HepG2 (cell line): ENCODE measurements around the gene PTGR1. TPM values are rescaled to one million over a fixed set of nuclear protein-coding genes. Genes with fewer than 3 reads are reported as not detected.

Source experiments
- AGO1 ChIP-seq: fragments of 200-400 bp; formaldehyde crosslinking; IDR thresholded peaks from 2 replicates; pipeline ENCODE4 v1.6.1; 2017; ENCODE audit warnings: mild to moderate bottlenecking, low read depth, low read length, moderate library complexity; ENCODE audit not compliant: poor library complexity, severe bottlenecking
- ARHGAP35 ChIP-seq: sonication (generic); formaldehyde crosslinking; IDR thresholded peaks from 2 replicates; pipeline ENCODE4 v1.9.0; 2022; ENCODE audit warnings: mild to moderate bottlenecking, inconsistent platforms, moderate library complexity, missing genetic modification reagents, borderline replicate concordance
- ASH2L ChIP-seq: fragments of 300-600, 200-600 bp; sonication (generic); IDR thresholded peaks from 2 replicates; pipeline ENCODE4 v1.7.0; 2017; ENCODE audit warnings: low read depth, mild to moderate bottlenecking, moderate library complexity, mixed read lengths, low read length; ENCODE audit not compliant: insufficient read length
- ATAD3A ChIP-seq: sonication (generic); formaldehyde crosslinking; IDR thresholded peaks from 2 replicates; pipeline ENCODE4 v1.4.0; 2020; ENCODE audit warnings: missing genetic modification reagents
- FOXO4 ChIP-seq: sonication (generic); formaldehyde crosslinking; conservative IDR thresholded peaks from 2 replicates; pipeline ENCODE4 v1.8.1; 2023; ENCODE audit warnings: missing genetic modification reagents
- GATAD2A ChIP-seq: IDR thresholded peaks from 2 replicates; pipeline ENCODE4 v1.6.1; 2016
- NAIF1 ChIP-seq: sonication (generic); formaldehyde crosslinking; IDR thresholded peaks from 2 replicates; pipeline ENCODE4 v1.5.0; 2020; ENCODE audit warnings: mild to moderate bottlenecking, missing genetic modification reagents, borderline replicate concordance
- RBM22 ChIP-seq: fragments of 200-400 bp; formaldehyde crosslinking; optimal IDR thresholded peaks from 2 replicates; pipeline ENCODE3; 2017; ENCODE audit warnings: mild to moderate bottlenecking, low read length, moderate library complexity
- SNAPC4 ChIP-seq: sonication (generic); formaldehyde crosslinking; IDR thresholded peaks from 2 replicates; pipeline ENCODE4 v1.4.0; 2020; ENCODE audit warnings: mild to moderate bottlenecking, missing genetic modification reagents
- ZNF350 ChIP-seq: sonication (generic); formaldehyde crosslinking; IDR thresholded peaks from 2 replicates; pipeline ENCODE4 v1.4.0; 2020; ENCODE audit warnings: mild to moderate bottlenecking, low read depth, missing genetic modification reagents, borderline replicate concordance
- ZNF530 ChIP-seq: sonication (generic); formaldehyde crosslinking; IDR thresholded peaks from 2 replicates; pipeline ENCODE4 v1.5.0; 2020; ENCODE audit warnings: low read depth, mild to moderate bottlenecking, missing genetic modification reagents
- ZNF558 ChIP-seq: sonication (generic); formaldehyde crosslinking; IDR thresholded peaks from 2 replicates; pipeline ENCODE4 v1.9.0; 2022; ENCODE audit warnings: mild to moderate bottlenecking, missing genetic modification reagents, borderline replicate concordance
- ZNF567 ChIP-seq: sonication (generic); formaldehyde crosslinking; IDR thresholded peaks from 2 replicates; pipeline ENCODE4 v1.8.1; 2023; ENCODE audit warnings: mild to moderate bottlenecking, missing genetic modification reagents, borderline replicate concordance
- ZNF574 ChIP-seq: sonication (generic); formaldehyde crosslinking; IDR thresholded peaks from 2 replicates; pipeline ENCODE4 v1.4.0; 2020; ENCODE audit warnings: missing genetic modification reagents
- polyA plus RNA-seq, 8 experiments: library from polyadenylated mRNA; depleted of rRNA in 3 of 8; stranded (reverse) in 7 of 8; unstranded in 1 of 8; fragments of >200 nt; fragmentation: Illumina TruSeq in 4 of 8; extraction: Trizol in 4 of 8; gene quantifications; 2 replicates each; pipeline versions ENCODE4 v1.2.1 to v1.2.3, GENCODE V29; 2011 to 2016; ENCODE audit warnings: low read depth in 4 of 8, missing spikeins in 1 of 8, mixed read lengths in 1 of 8; ENCODE audit not compliant: insufficient read depth in 1 of 8
- total RNA-seq, 5 experiments: library from RNA; depleted of rRNA; stranded (reverse); fragments of >200 nt; fragmentation: Illumina TruSeq; extraction: Trizol; gene quantifications; 2 replicates each; pipeline ENCODE4 v1.2.3, GENCODE V29; 2016; ENCODE audit warnings: low read depth in 1 of 5
- TF ChIP-seq, protein P1 (sequence below): sonication (generic); formaldehyde crosslinking; IDR thresholded peaks from 2 replicates; pipeline ENCODE4 v1.5.0; 2020; ENCODE audit warnings: missing genetic modification reagents
- TF ChIP-seq, protein P2 (sequence below): sonication (generic); formaldehyde crosslinking; IDR thresholded peaks from 2 replicates; pipeline ENCODE4 v1.5.0; 2020; ENCODE audit warnings: missing genetic modification reagents
- TF ChIP-seq, protein P3 (sequence below): IDR thresholded peaks from 2 replicates; pipeline ENCODE4 v1.6.1; 2016; ENCODE audit warnings: low read depth, borderline replicate concordance

The PTGR1 gene
- total and polyA plus RNA-seq, 2 of the 13 experiments (the other 11 are each of a cell fraction or from before 2014, with no cell fraction given): 6.0 to 15.8 TPM

DNA sequence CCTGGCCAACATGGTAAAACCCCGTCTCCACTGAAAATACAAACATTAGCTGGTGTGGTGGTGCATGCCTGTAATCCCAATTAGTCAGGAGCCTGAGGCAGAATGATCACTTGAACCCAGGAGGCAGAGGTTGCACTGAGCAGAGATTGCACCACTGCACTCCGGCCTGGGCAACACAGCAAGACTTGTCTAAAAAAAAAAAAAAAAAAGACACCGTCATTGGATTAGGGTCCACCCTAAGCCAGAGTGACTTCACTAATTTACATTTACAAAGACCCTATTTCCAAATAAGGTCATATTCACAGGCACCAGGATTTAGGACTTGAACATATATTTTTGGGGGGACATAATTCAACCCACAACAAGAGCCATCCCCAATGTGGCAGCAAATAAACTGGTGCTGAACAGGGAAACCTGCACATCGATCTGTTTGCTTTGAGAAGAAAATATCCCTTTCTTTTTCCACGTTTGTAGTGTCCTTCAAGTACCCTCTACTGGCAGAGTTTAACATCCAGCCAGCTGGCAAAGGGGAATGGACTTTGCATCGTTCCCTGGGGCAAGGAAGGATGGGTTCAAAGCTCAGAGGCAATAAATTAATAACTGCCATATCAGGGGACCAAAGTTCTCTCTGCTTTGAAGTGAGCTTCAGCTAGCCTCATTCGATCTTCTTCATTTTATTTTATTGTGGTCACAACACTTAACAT is 28.0 kb upstream of the PTGR1 start (continued):
- TF ChIP-seq SNAPC4: 0 out of 2 replicates have a peak, but pooled peaks have one; percentile 64
- TF ChIP-seq ZNF567: no peak
- TF ChIP-seq ZNF530 (CRISPR knock-in tag): no peak
- TF ChIP-seq FOXO4 (CRISPR knock-in tag): no peak
- no peak for TF ChIP-seq AGO1
- TF ChIP-seq, protein P1, sequence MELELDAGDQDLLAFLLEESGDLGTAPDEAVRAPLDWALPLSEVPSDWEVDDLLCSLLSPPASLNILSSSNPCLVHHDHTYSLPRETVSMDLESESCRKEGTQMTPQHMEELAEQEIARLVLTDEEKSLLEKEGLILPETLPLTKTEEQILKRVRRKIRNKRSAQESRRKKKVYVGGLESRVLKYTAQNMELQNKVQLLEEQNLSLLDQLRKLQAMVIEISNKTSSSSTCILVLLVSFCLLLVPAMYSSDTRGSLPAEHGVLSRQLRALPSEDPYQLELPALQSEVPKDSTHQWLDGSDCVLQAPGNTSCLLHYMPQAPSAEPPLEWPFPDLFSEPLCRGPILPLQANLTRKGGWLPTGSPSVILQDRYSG: no peak
- TF ChIP-seq, protein P2, sequence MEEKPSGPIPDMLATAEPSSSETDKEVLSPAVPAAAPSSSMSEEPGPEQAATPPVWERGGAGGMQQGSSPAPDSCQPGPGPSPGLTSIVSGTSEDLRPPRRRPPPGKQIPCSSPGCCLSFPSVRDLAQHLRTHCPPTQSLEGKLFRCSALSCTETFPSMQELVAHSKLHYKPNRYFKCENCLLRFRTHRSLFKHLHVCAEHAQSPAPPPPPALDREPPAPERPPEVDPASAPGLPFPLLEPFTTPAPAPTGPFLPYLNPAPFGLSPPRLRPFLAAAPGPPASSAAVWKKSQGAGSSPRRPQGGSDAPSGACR (CRISPR knock-in tag): no peak
- TF ChIP-seq ZNF350 (CRISPR knock-in tag): no peak
- no peak for TF ChIP-seq ARHGAP35 (CRISPR knock-in tag)
- no peak for TF ChIP-seq RBM22
- peak; percentile 54 for TF ChIP-seq GATAD2A (CRISPR knock-in tag)
- peak; percentile 42 for TF ChIP-seq ASH2L
- TF ChIP-seq ZNF558: no peak
- TF ChIP-seq, protein P3, sequence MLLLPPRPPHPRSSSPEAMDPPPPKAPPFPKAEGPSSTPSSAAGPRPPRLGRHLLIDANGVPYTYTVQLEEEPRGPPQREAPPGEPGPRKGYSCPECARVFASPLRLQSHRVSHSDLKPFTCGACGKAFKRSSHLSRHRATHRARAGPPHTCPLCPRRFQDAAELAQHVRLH: no peak
- TF ChIP-seq ZNF574: no peak
- no peak for TF ChIP-seq NAIF1 (CRISPR knock-in tag)
- no peak for TF ChIP-seq ATAD3A (CRISPR knock-in tag)
